Activated CD8-positive, alpha-beta T cell treated with anti-CD3 and anti-CD28 coated beads for 36 hours (primary cell): ENCODE results near the gene TCL1A. TPM values are rescaled to one million over a fixed set of nuclear protein-coding genes. Genes with fewer than 3 reads are reported as not detected.
"Not testable (repeated sequence)": the region's sequence is repeated elsewhere in the genome, so short reads cannot be mapped to it uniquely, and the experiment has no call there.

Source experiments
- ATAC-seq: fragments of 200-7000 bp; cut with Tn5 transposase; one replicate; pipeline ENCODE4 v1.10.0; 2021; ENCODE audit warnings: mild to moderate bottlenecking, moderate library complexity
- CTCF ChIA-PET: fragments of 350-600 bp; sonication (Branson Sonifier 250); formaldehyde crosslinking; loops from one replicate; lab custom pipeline; 2021; ENCODE audit warnings: antibody characterized with exemption; lab: Charles Lee
- POLR2A ChIA-PET: fragments of 350-600 bp; sonication (Branson Sonifier 250); formaldehyde crosslinking; loops from one replicate; lab custom pipeline; 2021; ENCODE audit warnings: antibody characterized with exemption; lab: Charles Lee
- DNase-seq: peaks from one replicate; pipeline ENCODE4 v3.0.0-alpha.2; 2020
- H3K27ac Mint-ChIP-seq: one replicate; pipeline ENCODE4 v1.8.0; 2021; ENCODE audit warnings: mild to moderate bottlenecking, mixed read lengths
- H3K27me3 Mint-ChIP-seq: one replicate; pipeline ENCODE4 v1.8.0; 2021; ENCODE audit warnings: mixed read lengths
- H3K36me3 Mint-ChIP-seq: one replicate; pipeline ENCODE4 v1.8.0; 2021; ENCODE audit warnings: low read depth, mixed read lengths
- H3K4me1 Mint-ChIP-seq: one replicate; pipeline ENCODE4 v1.8.0; 2021; ENCODE audit warnings: low read depth, mixed read lengths
- H3K4me3 Mint-ChIP-seq: one replicate; pipeline ENCODE4 v1.8.0; 2021; ENCODE audit warnings: mild to moderate bottlenecking, moderate library complexity, mixed read lengths
- H3K9me3 Mint-ChIP-seq: one replicate; pipeline ENCODE4 v1.8.0; 2021; ENCODE audit warnings: mixed read lengths
- intact Hi-C: fragments of 100-400 bp; cut with micrococcal nuclease; formaldehyde crosslinking; loops from one replicate; pipeline ENCODE4 v1.10.0; 2022
- total RNA-seq, 2 experiments: library from RNA; stranded (reverse); gene quantifications; one replicate each; pipeline ENCODE4 v1.2.3, GENCODE V29; 2021
- TF ChIP-seq, protein P1 (sequence below): fragments of 200-600 bp; IDR thresholded peaks from one replicate; pipeline ENCODE4 v1.8.0; 2022; ENCODE audit warnings: antibody characterized with exemption, mild to moderate bottlenecking

The TCL1A gene
- total RNA-seq, 2 experiments from 2014 or later, result 0.65 to 1.1 TPM

DNA sequence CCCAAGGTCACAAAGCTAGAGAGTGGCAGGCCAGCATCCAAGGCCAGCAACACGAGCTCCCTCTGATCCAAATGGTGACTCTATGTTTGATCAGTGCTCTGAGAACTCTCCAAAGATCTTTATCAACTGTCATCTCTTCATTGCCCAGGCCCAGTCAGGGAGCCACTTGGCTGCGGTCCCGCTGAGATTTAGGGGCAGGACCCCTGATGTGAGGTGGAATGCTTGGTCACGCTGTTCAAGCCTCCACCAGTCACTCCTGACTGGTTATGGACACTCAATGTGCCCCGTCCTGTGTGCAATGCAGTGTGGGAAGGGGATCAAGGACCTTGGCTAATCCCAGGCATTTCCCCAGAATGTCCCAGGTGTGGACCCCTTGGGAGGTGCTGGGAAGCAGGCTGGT lies 47.5 kb downstream of the TCL1A start:
- Mint-ChIP-seq H3K4me3 (no peak overlapping the region), H3K27me3 (peaks cover 5% of the 10 kb centered on the region), H3K4me1 (no peaks in the 10 kb centered on the region), H3K36me3 (no peaks in the 10 kb centered on the region), H3K9me3 (no peaks in the 10 kb centered on the region), H3K27ac (no peak overlapping the region)
- DNase-seq (no peak), ATAC-seq (no peak)
- intact Hi-C loops, result no loop called here
- ChIA-PET POLR2A (no interaction called here), CTCF (interaction anchor here (0.6 kb wide), 1 partner anchor 107 kb away, joined by 3 read pairs; no protein-coding TSS in a partner anchor)
- TF ChIP-seq, protein P1, sequence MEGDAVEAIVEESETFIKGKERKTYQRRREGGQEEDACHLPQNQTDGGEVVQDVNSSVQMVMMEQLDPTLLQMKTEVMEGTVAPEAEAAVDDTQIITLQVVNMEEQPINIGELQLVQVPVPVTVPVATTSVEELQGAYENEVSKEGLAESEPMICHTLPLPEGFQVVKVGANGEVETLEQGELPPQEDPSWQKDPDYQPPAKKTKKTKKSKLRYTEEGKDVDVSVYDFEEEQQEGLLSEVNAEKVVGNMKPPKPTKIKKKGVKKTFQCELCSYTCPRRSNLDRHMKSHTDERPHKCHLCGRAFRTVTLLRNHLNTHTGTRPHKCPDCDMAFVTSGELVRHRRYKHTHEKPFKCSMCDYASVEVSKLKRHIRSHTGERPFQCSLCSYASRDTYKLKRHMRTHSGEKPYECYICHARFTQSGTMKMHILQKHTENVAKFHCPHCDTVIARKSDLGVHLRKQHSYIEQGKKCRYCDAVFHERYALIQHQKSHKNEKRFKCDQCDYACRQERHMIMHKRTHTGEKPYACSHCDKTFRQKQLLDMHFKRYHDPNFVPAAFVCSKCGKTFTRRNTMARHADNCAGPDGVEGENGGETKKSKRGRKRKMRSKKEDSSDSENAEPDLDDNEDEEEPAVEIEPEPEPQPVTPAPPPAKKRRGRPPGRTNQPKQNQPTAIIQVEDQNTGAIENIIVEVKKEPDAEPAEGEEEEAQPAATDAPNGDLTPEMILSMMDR, result no peak

DNA sequence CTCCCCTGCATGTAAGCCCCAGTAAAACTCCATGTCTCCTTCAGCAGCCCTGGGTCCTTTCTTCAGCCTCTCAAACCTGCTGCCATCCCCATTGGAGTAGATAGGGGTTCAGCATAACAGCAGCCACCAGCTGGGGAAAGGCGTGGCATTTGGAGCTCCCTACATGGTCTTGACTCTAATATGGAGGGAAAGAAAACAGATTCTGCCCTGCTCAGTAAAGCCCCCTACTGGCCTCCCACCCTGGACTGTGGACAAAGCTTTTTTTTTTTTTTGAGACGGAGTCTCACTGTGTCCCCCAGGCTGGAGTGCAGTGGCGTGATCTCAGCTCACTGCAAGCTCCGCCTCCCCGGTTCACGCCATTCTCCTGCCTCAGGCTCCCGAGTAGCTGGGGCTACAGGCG lies 48.4 kb downstream of the TCL1A start:
- H3K27ac Mint-ChIP-seq, H3K4me1 Mint-ChIP-seq, H3K27me3 Mint-ChIP-seq, ATAC-seq, DNase-seq, POLR2A ChIA-PET, intact Hi-C loops, H3K36me3 Mint-ChIP-seq, H3K9me3 Mint-ChIP-seq, H3K4me3 Mint-ChIP-seq: not testable (repeated sequence)
- CTCF ChIA-PET, result interaction anchor here (1.6 kb wide), 1 partner anchor 109 kb away, joined by 5 read pairs; no protein-coding TSS in a partner anchor

DNA sequence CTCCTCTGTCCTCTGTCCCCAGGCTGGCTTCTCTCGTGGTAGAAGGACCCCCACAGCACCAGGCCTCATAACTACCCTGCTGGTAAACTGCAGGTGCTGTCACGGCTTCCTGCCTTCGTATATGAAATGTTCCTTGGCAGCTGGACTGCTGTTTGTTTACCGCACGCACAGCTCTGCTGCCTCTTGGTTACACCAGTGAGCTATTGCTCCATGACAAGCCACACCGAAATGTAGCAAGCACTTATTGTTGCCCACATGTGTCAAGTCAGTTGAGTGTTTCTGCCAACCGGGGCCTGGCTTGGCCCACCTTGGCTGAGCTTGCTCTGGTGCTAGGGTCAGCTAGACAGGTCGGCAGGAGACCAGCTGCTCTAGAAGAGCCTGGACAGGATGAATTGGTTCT lies 49.4 kb downstream of the TCL1A start:
- no peak for ATAC-seq
- intact Hi-C loops, result no loop called here
- no peak overlapping the region for H3K4me3 Mint-ChIP-seq
- POLR2A ChIA-PET, result no interaction called here
- H3K27me3 Mint-ChIP-seq, result peaks cover 8% of the 10 kb centered on the region
- DNase-seq, result no peak
- no peaks in the 10 kb centered on the region for H3K4me1 Mint-ChIP-seq
- no peaks in the 10 kb centered on the region for H3K9me3 Mint-ChIP-seq
- TF ChIP-seq, protein P1, result no peak
- CTCF ChIA-PET, result interaction anchor here (1.0 to 1.6 kb wide), 2 partner anchors 19 to 110 kb away, joined by 3 to 5 read pairs; no protein-coding TSS in a partner anchor
- H3K36me3 Mint-ChIP-seq, result no peaks in the 10 kb centered on the region
- no peak overlapping the region for H3K27ac Mint-ChIP-seq

DNA sequence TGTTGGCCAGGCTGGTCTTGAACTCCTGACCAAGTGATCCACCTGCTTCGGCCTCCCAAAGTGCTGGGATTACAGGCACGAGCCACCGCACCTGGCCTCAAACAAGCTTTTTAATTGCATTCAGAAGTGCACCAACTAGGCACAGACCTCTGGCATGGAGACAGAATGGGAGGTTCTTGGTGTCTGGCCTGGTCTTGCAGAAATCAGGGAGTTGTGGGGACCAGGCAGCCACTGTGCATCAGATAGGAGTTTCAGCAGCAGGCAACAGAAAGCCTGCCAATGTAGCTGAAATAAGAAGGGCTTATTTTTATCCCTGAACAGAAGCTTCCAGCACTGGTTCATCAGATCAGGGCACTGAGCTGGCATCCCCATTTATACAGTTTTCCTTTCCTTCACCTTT lies 49.9 kb downstream of the TCL1A start:
- no peak for DNase-seq
- Mint-ChIP-seq H3K4me1 (no peaks in the 10 kb centered on the region), H3K4me3 (no peak overlapping the region), H3K27me3 (peaks cover 9% of the 10 kb centered on the region), H3K27ac (no peak overlapping the region), H3K9me3 (no peaks in the 10 kb centered on the region), H3K36me3 (no peaks in the 10 kb centered on the region)
- intact Hi-C loops, result no loop called here
- ChIA-PET CTCF (interaction anchor here (1.0 to 1.6 kb wide), 2 partner anchors 20 to 111 kb away, joined by 3 to 5 read pairs; no protein-coding TSS in a partner anchor), POLR2A (no interaction called here)
- TF ChIP-seq, protein P1, result no peak
- ATAC-seq, result no peak

DNA sequence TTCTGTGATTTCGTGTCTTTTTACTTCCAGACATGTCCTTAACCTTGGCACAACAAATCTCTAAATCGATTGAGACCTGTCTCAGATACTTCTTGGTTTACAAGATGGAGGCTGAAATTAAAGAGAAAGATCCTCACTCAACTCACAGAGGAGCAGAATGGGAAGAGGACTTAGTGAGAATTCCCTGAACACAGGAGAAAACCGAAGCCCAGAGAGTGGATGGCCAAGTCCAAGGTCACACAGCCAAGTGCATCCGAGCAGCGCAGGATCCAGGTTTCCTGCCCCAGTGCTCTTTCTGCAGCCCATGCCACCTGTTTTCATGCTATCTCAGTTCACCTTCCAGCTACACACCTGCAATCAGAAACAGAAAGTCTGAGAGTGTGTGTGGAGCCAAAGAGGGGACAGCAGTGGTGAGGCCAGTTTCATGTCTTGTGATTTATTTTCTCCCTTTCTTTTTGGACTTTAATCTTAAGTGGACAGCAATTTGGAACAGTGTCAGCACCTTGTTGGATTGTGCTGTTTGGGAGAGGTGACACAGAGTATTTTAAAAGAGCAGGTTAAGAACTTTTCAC lies 50.6 kb downstream of the TCL1A start:
- TF ChIP-seq, protein P1, result no peak
- Mint-ChIP-seq H3K36me3 (no peaks in the 10 kb centered on the region), H3K4me3 (no peak overlapping the region), H3K27ac (no peak overlapping the region), H3K27me3 (peaks cover 13% of the 10 kb centered on the region), H3K9me3 (no peaks in the 10 kb centered on the region), H3K4me1 (no peaks in the 10 kb centered on the region)
- intact Hi-C loops, result no loop called here
- POLR2A ChIA-PET, result no interaction called here
- no peak for DNase-seq
- ATAC-seq, result no peak
- CTCF ChIA-PET, result no interaction called here
